NCI-H510A (cell line): Measurements from ENCODE around the gene GPN2.
"Not testable (repeated sequence)": the region's sequence is repeated elsewhere in the genome, so short reads cannot be mapped to it uniquely, and the experiment has no call there.

ENCODE experiments used
- DNase-seq: peaks from one replicate; lab custom pipeline; 2025; lab: John Stamatoyannopoulos, UW

The GPN2 gene

DNA sequence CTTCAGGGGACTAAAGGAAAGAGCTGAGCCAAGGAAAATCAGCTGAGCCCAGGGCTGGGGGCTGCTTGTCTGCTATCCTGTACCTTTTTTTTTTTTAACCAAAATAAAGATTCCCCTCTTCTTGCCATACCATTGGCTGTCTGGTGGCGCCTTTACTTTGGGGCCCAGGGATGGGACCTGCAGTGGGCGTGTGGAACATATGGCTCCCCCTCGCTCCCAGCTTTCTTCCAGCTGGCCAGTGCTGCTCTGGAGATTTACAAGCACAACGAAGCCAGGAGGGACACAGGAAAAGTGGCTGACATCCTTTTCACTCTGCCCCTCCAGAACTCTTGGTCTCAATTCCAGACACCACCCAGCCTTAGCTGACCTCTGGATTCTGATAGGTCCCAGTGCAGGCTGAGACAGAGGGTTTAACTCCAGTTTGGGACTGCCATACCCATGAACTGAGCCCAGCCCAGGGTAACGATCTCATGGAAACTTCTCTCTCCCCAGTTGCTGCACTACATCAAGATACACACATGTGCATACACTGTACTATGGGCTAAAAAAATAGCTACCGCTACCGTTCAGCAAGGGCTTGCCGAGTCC, 32.5 kb downstream of the GPN2 start:
- no peak for DNase-seq

DNA sequence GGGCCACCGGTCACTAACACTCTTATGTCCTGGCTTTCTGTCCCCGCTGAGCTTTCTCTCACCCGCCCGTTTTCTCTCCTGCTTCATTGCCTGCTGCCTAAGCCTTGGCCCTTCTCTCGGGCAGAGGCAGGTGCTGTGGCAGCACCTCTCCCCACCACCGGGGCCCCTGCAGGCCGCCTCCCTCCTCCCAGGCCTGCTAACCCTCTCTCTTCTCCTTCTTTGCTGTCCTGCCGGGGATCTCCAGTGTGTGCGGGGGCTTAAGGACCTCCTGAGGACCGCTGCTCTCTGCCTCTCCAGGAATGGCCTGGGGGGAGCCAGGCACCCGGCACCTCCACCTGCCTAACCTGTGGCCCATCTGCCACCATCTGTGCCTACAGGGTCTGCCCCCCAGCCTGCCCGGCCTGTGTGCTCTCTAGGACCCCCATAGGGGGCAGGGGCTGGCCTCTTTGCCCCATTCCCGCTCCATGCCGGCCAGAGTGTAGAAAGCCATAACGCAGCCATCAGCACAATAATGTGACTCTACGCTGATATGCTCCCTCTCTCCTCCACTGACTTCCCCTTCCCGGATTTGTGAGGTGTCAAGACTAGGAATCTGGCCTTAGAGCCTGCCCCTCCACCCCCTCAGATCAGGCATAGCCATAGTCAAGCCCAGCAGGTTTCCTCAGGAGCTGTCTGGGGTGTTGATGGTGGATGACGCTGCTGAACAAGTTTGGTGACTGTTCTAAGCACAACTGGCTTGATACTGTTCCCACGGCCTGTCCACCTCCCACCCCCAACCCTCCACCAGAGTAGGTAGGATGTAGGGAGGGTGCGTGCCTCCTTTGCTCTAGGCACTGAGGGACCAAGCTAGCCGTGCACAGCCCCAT, 33.2 kb downstream of the GPN2 start:
- no peak for DNase-seq

DNA sequence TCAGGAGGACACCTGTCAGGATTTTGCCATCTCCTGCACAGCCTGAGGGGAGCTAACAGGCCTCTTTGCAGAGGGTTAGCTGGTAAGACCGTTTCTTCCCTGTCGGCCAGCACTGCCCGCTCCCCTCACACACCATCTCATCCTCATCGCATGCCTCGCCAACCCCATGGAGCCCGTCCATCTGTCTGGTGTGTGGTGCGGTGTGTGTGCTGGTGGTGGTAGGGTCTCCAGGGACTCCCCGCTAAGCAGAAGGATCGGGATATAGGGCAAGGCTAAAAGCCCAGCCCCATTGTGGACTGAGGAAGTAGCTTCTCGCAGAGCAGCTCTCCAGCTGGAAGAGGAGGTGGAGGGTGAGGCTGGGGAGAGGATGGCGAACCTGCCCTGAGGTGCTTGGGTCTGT, 33.9 kb downstream of the GPN2 start:
- DNase-seq: no peak

DNA sequence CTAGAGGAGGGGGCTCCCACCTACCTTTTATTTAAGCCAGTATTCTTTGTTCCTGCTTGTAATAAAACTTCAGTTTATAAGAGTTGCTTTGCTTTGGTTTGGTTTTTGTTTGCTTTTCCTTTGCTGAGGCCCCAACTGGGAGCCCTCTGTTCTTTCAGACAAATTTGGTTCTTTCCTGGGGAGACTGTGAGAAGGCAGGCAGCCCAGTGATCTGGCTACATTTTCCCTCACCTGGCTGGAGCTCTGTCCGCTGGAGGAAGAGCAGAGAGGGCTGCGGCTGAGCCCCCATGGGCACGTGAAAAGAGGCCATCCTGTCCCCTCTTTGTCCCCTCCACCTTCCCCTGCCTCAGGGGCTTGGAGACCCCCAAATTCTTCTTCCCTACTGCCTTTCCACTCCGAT, 34.4 kb downstream of the GPN2 start:
- no peak for DNase-seq

DNA sequence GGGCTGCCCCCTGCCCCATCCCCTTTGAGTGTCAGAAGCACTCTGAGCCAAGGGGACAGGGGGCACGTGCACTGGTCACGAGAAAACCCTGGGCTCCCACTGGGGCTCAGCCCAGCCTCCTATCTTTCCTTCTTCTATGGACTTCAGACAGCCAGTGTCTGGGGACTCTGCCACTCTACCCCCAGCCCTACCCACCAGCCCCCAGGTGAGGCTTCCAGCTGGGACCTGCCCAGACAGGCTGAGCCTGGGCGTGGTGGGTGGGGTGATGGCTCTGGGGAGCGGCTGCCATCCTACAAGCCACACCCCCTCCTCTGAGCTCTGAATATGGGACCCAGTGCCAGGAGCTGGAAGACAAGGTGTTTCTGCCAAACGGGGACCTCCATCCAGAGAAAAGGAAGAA, 35.2 kb downstream of the GPN2 start:
- no peak for DNase-seq

GRCh38 chr1:26853600-26853999, 36.5 kb downstream of the GPN2 start:
- no peak for DNase-seq

GRCh38 chr1:26853156-26853555, 36.9 kb downstream of the GPN2 start:
- DNase-seq: no peak

GRCh38 chr1:26852701-26853100, 37.4 kb downstream of the GPN2 start:
- no peak for DNase-seq

- DNase-seq: no peak
Measured at GRCh38 chr1:26851106-26851684, 38.9 kb downstream of the GPN2 start.

DNA sequence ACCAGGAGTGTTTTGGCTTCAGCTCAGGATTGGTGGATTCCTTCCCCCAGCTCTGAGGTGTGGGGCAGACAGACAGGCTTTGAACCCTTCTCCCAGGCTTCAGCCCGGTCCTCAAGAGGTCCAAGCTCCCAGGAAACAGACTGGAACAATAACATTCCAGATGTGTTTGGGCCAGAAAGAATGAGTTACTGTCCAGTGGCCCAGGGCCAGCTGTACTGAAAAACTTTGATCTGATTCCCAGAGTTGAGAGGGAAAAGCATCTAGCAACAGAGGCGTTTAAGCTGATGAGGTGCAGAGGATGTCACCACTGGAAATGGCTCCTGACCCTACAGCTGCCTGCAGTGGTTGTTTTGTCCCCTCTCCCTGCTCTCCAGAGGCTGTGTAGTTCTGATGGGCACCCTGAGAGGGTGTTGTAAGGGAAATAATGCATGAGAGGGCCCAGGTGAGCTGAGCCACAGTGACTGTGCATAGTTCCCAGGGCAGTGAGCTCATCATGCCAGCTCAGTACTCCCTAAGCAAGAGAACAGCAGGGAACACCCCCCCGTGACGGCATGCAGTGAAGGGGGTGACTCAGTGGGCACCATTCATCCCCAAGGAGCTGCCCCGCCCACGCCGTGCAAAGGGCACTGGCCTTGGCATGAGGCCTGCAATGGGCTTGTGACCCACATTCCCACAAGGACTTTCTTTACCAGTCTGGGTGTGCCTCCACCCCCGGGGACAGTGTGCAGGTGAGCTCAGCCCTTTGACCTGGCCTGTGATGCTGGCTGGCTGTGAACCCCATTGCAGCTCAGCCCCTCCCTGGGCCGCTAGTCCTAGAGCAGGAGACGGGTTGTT, 40.9 kb downstream of the GPN2 start:
- DNase-seq: no peak

- no peak for DNase-seq
Measured at GRCh38 chr1:26848499-26848898, 41.6 kb downstream of the GPN2 start.

- not testable (repeated sequence) for DNase-seq
Measured at GRCh38 chr1:26847826-26848225, 42.3 kb downstream of the GPN2 start.

- DNase-seq: no peak
Measured at GRCh38 chr1:26844424-26845196, 45.5 kb downstream of the GPN2 start.

DNA sequence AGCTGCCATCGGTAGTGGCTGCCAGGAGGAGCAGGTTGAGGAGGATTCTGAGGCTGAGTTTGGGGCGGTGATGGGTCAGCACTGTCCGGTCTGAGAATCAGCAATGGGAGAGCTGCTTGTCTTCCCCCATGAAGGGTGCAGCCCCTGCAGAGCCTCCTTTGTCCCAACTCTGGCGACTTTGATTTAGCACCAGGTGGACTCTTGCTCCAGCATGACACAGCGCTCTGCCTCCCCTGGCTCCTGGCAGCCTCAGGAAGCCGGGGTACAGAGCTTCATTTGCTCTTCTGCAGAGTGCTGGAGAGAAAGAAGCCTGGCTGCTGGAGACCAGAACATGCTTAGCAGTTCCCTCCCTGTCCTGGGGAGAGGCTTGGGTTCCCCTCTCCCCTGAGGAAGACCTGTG, 50.3 kb downstream of the GPN2 start:
- DNase-seq: no peak

DNA sequence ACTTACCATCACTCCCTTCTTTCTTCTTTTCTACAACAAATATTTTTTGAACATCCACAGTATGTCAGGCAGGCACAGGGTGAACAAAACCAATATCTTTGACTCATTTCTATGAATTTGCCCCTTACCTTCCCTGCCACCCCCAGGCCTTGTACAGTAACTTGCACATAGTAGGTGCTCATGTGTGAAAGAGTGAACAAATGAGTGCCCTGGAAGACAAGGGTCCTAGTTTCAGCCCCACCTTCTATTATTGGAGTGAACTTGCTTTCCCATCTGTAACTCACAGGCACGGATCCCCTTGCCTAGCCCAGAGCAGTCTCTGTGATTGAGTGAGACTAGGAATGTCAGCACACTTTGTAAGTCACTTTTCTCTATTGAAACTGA, 50.8 kb downstream of the GPN2 start:
- DNase-seq: no peak

DNA sequence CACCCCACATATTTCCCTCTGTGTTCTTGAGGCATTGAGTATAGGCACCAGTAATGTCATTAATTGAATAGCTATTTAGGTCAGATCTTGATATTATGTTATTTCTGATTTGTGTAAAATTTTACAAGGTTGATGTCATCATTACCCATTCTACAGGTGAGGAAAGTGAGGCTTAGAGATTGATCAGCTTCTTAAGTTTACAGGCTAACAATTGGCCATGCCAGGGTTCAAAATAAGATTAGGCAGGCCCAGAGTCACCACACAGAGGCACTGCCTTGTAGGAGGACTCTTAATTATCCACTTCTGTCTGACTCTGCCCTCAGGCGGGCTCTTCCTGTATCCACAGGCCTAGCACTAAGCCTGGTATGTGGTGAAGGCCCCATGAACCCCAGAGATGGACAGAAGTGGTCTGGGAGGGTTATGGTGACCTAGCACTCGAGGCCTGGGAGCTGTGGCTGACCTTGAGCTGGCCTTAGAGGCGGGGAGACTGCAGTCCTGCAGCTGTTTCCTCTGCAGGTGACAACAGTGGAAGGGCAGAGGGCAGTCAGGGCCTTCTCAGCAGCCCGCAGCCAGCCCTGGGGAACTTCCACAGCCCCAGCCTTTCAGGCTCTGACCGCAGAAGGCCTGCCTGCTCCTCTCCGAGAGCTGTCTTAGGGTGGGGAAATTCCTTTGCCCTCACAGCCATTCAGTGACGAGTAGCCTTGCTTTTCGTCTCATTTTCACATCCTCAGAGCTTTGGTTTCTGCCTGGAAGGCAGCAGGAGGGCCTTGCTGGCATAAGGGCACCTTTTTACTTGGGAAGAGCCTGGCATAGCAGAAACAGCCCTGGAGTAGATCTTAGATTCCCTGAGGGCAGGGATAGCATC, 51.4 kb downstream of the GPN2 start:
- no peak for DNase-seq

DNA sequence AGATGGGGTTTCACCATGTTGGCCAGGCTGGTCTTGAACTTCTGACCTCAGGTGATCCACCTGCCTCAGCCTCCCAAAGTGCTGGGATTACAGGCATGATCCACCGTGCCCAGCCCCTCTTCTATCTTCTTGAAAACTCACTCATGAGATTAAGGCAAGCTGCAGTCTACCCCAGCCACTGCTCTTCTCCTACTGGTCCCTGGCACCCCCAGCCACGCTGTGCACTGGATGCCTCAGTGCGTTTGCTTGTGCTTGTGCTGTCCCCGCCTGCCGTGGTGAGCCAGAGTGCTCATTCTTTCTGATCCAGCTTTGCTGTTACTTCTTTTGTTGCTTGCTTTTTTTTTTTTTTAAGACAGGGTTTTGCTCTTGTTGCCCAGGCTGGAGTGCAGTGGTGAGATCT, 52.4 kb downstream of the GPN2 start:
- DNase-seq: not testable (repeated sequence)

GRCh38 chr1:26833432-26834405, 56.4 kb downstream of the GPN2 start:
- no peak for DNase-seq

DNA sequence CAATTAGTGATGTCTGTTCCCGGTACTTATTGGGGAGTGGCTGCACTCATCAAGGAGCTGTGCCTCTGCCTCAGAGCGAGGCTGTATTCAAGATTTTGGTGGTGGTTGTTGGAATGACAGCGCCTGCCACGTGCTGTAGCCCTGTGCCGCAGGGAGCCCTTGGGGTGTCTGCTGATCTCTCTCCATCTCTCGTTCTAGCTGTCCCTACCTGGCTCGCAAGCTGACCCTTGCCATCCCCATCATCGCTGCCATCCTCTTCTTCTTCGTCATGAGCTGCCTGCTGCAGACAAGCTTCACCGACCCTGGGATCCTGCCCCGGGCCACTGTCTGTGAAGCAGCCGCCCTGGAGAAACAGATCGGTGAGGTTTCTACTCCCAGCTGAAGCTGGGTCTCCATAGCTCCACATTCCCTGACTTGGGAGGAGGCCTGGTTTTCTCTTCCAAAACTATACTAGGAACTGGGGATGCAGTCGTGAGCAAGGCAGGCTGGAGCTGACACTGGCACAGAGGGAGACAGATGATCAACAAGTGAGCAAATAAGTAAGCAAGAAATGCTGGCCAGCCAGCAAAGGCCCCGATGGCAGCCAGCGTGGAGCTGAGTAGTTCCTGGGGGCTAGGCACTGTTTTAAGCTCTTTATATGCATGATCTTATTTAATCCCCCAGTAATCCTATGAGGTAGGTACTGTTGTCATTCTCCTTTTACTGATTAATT, 57.7 kb downstream of the GPN2 start:
- no peak for DNase-seq
